Forelimb muscle (tissue), 1 donor: ENCODE results near the gene CEP164. TPM values are rescaled to one million over a fixed set of nuclear protein-coding genes. Genes with fewer than 3 reads are reported as not detected.

Experiments
- DNase-seq: peaks from one replicate; pipeline ENCODE4 v3.0.0-alpha.2; 2013; ENCODE audit warnings: low read depth
- polyA plus RNA-seq: library from polyadenylated mRNA; unstranded; fragments of 120-200 nt; gene quantifications from one replicate; pipeline ENCODE4 v1.2.1, GENCODE V29; 2013; ENCODE audit not compliant: insufficient read length

CEP164 gene
- polyA plus RNA-seq, 1 donor = 13.7 TPM

DNA sequence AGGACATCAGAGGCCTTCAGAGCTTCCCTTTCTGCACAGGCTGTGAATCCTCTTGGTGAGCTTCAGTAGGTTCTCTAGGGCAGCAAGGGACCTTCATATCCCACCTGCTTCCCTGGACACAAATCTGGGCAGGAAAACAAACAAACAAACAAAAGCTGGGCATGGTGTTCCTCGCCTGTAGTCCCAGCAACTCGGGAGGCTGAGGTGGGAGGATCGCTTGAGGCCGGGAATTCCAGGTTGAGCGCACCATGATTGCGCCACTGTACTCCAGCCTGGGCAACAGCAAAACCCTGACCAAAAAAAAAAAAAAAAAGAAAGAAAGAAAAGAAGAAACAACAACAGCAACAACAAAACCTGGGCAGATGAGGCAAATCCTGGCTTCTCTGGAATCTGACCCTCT, 92.9 kb downstream of the CEP164 start:
- no peak for DNase-seq

DNA sequence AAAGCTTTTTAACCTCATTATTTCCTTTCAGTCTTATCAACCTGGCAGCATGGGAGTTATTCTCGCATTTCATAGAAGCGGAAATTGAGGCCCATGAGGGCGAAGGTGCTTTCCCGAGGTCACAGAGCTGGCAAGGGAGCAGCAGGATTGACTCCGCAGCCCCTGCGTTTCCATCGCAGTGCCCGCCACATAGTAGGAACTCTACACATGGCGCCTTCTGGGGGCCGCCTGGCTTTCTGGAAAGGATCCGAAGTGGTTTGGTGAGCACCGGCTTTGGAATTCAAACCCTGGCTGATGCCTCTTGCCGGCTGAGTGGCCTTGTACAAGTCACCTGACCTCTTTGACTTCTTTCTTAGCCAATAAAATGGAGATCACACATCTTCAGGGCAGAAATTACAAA, 93.4 kb downstream of the CEP164 start:
- no peak for DNase-seq

DNA sequence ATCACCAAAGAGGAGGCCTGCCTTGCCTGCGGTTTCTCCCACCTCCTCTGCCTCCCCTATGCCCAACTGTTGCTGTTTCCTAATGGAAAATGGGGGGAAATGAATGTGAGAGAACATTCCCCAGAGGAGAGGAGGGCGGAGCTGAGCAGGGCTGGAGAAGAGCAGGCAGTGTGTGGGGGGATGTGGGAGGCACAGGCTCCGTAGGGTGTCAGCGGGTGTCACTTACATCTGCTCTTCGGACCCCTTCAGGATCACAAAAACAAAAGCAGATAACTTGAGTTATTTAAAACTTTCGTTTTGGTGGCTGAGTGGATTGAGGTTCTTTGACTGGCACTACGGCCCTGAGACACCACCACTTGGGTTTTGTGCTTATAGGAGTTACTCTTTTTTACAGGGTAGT, 93.8 kb downstream of the CEP164 start:
- no peak for DNase-seq

DNA sequence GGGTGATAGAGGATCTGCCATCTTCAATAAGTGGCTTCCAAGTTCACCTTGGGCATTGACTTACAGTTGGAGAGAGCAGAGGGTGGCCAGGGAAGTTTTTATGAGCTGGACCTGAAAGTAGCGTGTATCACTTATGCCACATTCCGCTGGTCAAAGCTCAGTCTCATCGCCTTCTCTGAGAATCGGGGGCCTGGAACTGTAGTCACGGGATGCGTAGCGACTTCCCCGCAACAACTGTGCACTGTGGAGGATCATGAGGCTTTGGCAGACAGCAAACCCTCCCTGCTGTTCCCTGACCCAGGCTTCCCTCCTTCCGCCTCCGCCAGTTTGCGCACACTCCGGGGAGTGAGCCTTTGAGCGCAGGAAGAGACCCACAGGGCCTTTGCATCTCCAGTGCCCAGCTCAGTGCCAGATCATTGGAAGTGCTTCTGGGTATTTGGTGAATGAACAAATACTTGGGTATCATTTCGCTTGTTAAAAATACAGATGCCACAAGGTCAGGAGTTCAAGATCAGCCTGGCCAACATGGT, 95.5 kb downstream of the CEP164 start:
- DNase-seq = no peak

DNA sequence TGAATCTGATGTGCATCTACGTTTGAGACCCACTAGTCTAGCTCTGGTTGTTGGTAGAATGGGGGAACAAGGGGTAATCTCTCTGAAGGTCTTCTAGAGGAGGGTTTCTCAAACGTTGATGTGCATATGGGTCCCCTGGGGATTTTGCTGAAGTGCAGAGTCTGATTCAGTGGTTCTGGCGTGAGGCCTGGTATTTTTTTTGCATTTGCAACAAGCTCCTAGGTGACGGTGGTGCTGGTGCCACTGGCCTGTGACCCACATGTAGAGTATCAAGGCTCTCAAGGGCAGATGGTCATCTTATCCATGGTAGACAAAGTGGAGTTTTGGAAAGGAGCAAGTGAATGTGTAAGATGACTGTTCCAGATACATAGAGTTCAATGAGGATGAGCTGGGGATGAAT, 97.1 kb downstream of the CEP164 start:
- no peak for DNase-seq

DNA sequence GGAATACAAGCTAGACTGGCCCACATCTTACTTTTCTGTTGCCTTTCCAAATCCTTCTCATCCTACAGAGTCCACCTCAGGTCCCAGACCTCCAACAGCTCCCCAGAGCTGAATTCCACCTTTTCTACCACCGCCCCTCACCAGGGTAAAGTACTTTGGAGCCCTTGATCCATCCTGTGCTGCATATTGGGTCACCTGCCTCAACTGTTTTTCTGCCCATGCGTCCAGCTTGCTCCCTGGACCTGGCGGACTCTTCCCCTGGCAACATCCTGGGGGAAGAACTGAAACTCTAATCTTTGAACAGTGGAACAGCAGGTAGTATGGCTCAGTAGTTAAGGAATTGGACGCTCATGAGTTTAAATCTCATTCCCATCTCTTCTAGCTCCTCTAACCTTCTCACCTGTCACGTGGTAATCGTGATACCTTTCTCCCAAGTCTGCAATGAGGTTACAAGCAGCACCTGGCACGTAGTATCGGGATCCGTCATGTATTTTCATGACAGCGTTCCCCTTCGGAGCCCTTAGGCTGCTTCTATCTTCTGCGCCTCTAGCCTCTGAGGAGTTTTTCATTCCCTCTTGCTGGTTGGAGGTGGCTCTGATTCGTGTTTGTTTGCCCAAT, 98.1 kb downstream of the CEP164 start:
- DNase-seq = no peak

DNA sequence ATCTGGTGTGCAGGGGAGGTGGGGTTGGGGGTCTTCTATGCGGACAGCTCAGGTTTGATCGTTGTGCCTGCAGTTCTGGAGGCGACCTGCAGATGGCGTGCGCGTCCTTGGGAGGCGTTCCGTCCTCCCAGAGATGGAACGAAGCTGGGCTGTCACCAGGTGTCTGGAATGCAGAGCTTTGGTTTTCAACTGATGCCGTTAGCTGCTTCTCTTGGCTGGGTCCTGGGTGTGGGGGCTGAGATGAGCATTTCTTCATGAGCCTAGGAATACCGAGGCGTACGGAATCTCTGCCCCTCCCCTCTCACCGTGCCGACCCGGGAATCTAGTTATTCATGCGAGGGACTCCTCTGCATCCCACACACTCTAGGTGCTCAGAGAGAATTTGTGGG, 98.6 kb downstream of the CEP164 start:
- DNase-seq = no peak

DNA sequence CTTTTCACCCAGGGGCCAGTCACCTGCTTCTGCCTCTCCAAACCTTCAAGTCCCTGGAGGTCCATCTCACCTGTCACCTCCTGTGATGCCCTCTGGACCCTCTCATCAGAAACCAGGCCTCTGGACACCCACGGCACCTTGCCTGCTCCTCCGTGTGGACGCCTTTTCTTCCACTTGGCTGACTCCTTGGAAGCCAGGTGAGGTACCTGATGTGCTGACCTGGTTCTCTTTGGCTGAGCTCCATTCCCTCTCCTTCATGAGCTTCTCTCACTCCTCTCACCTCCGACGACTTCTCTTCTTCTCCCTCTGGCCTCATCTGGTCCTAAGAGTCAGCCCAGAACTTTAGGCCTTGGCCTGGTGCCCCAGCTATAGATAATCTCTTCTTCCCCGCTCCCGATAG, 99.3 kb downstream of the CEP164 start:
- DNase-seq = no peak

DNA sequence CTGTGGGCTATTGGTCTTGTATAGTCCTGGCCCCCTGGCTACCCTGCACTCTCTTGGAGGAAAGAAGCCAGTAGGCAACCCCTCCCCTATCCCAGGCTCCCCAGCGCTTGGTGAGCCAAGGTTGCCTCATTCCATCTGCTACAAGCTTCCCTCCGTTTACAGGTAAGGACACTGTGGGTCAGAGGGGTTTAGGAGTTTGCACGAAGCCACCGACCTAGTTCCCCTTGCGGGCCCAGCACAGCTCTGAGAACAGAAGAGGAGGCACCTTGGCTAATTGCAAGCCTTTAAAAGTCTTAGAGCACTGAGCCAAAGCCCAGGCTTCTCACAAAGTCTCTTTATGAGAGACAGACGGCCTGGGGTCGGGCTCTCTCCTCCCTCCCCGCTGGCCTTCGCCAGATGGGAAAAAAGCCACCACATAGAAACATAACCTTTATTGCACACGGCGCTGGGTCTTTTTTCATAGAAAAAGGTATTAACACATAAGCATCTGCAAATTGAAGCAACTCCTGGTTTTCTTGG, 99.8 kb downstream of the CEP164 start:
- DNase-seq = no peak

DNA sequence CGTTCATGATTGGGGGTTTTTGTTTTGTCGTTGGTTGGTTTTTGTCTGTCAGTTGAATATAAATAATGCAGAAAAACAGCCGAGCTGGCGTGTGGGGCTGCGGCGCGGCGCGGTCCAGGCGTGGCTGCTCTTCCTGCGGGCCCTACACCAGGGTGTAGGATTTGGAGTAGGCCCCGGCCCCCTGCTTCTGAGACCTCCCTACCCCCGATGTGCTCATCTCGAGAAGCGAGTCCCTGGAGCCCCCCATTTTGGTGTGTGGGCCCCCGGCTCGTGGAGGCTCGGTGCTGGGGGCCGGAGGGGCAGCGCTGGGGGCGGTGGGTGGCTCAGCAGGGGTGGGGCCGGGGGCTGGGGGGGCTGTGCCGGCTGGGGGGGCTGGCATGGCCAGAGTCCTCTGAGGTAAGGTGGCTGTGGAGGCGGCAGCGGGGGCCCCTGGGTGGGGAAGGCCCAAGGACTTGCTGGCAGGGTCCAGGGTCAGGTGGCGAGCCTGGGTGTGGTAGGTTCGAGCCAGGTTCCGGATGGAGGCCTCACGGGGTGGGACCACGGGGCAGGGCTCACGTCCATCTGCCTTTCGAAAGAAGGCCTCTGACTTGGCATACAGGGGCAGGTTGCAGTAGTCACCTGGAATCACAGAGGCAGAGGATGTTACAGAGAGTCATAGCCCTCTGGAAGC, 100.7 kb downstream of the CEP164 start:
- no peak for DNase-seq

DNA sequence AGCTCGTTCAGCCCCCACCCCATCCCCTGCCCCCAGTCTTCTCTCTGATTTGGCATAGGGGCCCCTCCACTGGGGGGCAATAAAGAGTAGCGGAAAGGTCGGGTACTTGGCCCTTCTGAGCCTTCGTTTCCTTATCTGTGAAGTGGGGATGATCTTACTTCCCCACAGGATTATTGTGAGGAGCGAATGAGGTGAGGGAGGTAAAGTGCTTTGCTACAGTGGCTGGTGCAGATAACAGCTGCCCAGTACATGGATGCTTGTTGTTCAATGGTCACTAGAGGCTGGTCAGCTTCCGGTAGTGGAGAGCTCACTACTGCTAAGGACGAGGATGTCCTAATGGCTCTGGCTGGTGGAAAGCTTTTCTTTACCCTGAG, 101.2 kb downstream of the CEP164 start:
- no peak for DNase-seq

DNA sequence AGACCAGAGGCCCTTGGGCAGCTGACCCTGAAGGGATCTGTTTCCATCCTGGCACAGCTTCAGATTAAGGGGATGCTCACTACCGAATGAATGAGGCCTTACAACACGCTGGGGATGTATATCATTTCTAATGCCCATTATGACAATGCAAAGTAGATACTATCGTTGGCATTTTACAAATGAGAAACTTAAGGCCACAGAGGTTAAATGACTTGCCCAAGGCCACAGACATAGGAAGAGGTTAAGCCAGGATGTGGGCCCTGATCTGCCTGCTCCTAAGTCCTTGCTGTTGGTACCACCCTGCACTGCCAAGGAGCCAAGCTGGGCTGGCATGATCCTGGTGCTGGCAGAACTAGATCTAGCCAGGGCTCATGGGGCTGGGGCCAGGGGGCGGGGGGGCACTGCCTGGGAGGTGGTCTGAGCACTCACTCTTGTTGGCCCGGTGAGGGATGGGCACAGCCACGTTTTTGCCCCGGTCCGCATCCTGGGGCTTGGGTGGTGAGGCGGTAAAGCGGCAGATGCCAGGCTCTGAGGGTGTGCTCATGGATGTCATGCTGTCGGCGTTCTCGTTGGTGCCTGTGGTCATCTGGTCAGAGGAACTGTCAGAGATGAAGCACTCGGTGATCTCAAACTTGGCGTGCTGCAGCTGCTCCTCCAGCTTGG, 102.8 kb downstream of the CEP164 start:
- DNase-seq = no peak

DNA sequence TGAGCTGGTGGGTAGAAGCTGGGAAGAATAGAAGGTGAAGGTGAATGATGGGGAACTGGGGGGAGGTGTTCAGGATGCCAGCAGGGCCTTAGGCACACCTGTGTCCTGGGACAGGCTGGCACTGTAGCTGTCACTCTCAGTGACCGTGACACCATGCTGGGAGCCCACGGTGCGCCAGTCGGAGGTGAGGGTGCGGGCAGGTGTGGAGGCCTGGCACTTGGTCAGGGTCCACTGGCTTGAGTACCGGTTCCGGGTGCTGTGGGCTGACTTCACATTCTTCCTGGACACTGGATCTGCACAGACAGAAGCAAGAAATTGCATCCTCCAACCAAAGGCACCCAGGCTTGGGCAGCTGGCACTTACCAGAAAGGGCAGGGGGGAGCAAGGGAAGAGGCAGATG, 103.8 kb downstream of the CEP164 start:
- DNase-seq = no peak

DNA sequence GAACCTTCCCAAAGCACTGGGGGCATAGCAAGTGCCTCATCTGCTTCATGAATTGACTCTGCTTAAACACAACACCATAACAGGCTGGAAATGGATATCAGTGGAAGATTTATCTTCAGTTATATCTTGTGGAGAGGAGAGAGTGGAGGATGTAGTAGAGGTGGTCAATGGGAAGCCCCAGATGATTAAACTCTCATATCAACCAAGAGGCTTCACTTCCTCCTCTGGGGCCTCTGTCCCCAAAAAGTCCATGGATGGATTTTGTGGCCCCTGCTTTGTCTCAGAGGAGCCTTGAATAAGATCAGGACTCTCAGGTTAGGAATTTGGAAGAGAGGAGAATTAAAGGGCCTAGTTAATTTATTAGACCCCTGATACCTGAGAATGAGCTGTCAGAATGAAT, 106.1 kb downstream of the CEP164 start:
- no peak for DNase-seq

DNA sequence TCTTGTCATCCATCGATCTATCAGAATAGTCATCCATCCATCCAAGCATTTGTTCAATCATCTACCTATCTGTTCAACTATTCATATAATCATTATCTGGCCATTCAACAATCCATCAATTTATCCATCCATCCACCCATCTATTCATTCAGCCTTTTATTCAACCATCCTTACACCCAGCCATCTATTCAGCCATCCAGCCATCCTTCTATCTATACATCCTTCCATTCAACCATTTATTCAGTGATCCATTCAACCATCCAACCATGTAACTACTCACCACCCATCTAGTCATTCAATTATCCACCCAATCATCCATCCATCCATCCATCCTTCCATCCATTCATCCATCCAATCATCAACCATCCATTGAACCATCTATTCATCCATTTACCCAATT, 106.8 kb downstream of the CEP164 start:
- no peak for DNase-seq

DNA sequence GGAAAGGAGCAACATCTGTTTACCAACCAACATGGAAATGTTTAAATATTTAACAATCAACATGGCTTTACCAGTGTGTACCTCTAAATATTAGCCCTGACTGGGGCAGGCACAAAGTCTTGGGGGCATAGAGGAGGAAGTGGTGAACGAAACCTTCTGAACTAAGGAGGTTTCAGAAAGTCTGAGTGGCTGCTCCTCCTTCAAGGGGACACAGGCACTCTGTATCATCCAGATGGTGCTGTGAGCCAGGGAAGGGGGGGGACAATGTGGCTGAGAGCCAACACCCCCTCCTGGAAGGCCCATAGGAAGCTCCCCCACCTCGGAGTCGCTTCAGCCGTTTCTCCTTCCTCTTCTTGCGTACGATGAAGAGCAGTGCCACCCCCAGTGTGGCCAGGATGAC, 107.7 kb downstream of the CEP164 start:
- DNase-seq = no peak

DNA sequence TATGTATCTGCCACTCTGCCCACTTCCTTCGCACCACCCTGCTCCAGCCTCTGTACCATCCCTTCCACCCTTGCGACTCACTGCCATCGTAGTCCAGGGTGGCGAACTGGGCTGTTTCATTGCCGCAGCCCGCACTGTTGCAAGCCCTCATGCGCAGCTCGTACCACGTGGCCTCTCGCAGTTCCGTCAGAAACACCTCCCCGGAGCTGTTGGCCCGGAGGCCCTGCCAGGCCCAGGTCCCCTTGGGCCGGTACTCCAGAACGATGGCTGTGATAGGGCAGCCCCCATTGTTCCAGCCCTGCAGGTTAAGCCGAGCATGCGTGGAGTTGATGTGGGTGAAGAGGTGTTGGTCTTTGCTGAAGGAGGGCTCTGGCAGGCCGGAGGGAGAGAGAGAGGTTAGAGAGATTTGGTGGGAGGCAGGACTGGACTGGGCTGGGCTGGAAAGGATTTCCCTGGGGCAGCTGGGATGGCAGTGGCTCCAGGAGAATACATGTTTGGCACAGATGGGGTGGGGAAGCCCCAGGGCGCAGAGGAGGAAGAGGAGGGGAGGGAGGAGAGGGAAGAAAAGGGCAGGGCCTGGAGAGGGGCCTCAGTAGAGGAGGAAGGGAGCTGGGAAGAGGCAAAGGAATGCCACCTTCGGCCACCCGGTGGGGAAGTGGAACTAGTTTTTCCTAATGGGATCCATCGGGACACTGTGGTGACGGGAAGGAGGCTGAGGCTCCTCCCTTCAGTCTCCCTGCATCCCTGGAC, 109.6 kb downstream of the CEP164 start:
- no peak for DNase-seq

DNA sequence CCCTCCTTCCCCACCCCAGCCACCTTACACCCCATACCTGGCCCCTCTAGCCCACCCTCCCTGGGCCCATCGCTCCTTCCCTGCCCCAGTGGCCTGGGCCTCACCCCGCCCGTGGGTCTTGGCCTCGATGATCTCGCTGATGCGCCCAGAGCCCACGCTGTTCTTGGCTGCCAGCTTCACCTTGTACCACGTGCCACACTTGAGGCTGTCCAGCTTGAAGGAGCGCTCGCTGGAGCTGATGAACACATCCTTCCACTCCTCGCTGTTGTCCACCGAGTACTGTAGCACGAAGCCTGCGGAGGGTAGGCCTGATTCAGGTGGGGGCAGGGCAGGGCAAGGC, 110.1 kb downstream of the CEP164 start:
- no peak for DNase-seq

DNA sequence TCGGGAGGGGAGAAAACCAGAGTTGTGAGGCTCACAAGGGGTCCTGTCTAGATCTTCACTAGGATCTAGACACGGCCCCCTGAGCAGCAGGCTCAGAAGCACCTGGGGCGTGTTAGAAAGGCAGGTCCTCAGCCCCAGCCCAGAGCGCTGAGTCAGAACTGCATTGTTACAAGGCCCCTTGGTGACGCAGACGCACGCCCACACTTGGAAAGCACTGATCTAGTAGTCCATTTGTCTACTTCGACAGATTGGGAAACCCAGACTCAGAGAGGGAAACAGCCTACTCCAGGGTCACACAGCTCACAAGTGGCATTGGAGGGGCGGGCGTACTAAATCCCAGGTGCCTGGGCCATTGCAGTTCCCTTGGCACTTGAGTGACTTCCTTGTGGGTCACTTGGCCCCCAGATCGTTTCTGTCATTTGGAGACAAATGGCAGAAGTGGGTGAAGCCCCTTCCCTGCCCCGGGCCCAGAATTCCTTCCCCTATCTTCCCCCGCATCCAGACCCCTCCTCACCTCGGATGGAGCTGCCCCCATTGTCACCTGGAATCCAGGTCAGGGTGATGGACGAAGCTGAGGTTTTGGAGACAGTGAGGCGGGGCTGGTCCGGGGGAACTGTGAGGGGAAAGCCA, 110.8 kb downstream of the CEP164 start:
- no peak for DNase-seq

DNA sequence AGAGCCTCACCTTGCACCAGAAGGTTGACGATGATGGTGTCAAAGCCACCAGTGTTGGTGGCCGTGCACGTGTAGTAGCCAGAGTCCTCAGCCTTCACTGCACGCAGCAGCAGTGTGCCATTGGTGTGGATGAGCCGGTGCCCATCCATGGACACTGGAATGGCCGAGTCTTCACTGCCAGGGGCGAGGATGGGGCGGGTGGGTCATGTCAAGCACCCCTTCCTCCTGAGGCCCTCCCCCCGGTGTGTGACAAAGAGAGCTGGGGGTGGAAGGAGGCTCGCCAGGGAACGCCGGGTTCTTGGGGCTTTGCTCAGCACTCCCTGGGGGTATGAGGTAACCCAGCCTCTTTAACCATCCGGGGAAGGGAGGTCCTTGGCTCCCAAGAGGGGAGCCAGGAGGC, 111.6 kb downstream of the CEP164 start:
- DNase-seq = no peak

DNA sequence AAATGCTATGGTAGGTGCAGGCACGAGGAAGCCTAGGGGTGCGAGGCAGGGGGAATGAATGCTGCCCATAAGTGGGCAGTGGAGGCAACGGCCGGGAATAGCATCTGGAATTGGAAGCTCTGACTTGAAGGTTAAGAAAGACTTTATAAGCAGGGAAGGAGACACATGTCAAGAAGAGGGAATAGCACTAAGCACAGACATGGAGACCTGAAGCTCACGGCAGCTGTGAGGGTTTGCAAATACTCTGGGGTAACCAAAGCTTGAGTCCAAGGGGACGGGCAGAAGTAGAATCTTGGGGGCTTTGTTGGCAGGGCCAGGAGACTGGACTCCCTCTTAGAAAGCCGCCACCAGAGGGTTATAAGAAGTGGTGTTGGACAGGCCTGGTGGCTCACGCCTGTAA, 112.6 kb downstream of the CEP164 start:
- DNase-seq = no peak
